LoVo (cell line): ENCODE data around the gene PXT1.
A peak's percentile ranks its signal among the peaks of the same experiment; 100 is the strongest.
"Not testable (repeated sequence)": the region's sequence is repeated elsewhere in the genome, so short reads cannot be mapped to it uniquely, and the experiment has no call there.

Source experiments
- DNase-seq: peaks from one replicate; pipeline ENCODE4 v3.0.0-alpha.2; 2016; ENCODE audit warnings: low spot score

Gene PXT1

GRCh38 chr6:36368921-36369865, 73.5 kb downstream of the PXT1 start:
- no peak for DNase-seq

GRCh38 chr6:36368421-36368820, 74.2 kb downstream of the PXT1 start:
- DNase-seq: no peak

- DNase-seq: no peak
Observed at GRCh38 chr6:36367743-36368142, 74.9 kb downstream of the PXT1 start.

GRCh38 chr6:36364669-36365479, 77.8 kb downstream of the PXT1 start:
- DNase-seq: no peak

GRCh38 chr6:36364061-36364635, 78.5 kb downstream of the PXT1 start:
- not testable (repeated sequence) for DNase-seq

GRCh38 chr6:36363371-36363752, 79.3 kb downstream of the PXT1 start:
- DNase-seq: not testable (repeated sequence)

- DNase-seq: no peak
Observed at GRCh38 chr6:36362551-36363370, 79.9 kb downstream of the PXT1 start.

GRCh38 chr6:36361071-36361470, 81.6 kb downstream of the PXT1 start:
- no peak for DNase-seq

- DNase-seq: peak; percentile 74
Observed at GRCh38 chr6:36360241-36361054, 82.2 kb downstream of the PXT1 start.

- DNase-seq: no peak
Observed at GRCh38 chr6:36358226-36358915, 84.3 kb downstream of the PXT1 start.

- no peak for DNase-seq
Observed at GRCh38 chr6:36357872-36358225, 84.8 kb downstream of the PXT1 start.

GRCh38 chr6:36355819-36356218, 86.8 kb downstream of the PXT1 start:
- DNase-seq: no peak

- DNase-seq: no peak
Observed at GRCh38 chr6:36353411-36353915, 89.2 kb downstream of the PXT1 start.

GRCh38 chr6:36352477-36353157, 90.0 kb downstream of the PXT1 start:
- DNase-seq: no peak

GRCh38 chr6:36350681-36351571, 91.7 kb downstream of the PXT1 start:
- DNase-seq: no peak

- no peak for DNase-seq
Observed at GRCh38 chr6:36350082-36350481, 92.6 kb downstream of the PXT1 start.

- no peak for DNase-seq
Observed at GRCh38 chr6:36349240-36349639, 93.4 kb downstream of the PXT1 start.

GRCh38 chr6:36347621-36348020, 95.0 kb downstream of the PXT1 start:
- no peak for DNase-seq
